ENCODE data around the gene FBXL16. TPM values are rescaled to one million over a fixed set of nuclear protein-coding genes. Genes with fewer than 3 reads are reported as not detected.

The FBXL16 gene
- total RNA-seq, 2 donors from 2014 or later = 8.8 TPM

DNA sequence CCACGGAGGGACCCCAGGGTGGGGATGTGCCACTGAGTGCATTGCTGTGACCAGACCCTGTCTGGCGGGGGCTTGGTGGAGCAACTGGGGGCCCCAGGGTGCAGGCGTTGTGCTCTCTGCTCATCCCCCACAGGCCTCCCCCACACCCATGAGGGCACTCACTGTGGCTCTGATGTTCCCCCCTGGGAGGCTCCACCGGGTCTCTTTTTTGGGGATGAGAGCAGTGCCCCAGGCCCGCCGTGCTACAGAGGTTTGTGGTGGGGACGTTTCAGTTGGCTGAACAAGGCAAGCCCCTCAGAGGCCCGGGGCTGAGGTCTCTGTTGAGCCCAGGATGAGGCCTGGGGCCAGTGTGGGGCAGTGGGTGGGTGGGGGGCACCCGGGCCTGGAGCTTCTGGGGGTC is 18.1 kb upstream of the FBXL16 start:
- no peak for ATAC-seq (replicated peaks in 1 of 2)

DNA sequence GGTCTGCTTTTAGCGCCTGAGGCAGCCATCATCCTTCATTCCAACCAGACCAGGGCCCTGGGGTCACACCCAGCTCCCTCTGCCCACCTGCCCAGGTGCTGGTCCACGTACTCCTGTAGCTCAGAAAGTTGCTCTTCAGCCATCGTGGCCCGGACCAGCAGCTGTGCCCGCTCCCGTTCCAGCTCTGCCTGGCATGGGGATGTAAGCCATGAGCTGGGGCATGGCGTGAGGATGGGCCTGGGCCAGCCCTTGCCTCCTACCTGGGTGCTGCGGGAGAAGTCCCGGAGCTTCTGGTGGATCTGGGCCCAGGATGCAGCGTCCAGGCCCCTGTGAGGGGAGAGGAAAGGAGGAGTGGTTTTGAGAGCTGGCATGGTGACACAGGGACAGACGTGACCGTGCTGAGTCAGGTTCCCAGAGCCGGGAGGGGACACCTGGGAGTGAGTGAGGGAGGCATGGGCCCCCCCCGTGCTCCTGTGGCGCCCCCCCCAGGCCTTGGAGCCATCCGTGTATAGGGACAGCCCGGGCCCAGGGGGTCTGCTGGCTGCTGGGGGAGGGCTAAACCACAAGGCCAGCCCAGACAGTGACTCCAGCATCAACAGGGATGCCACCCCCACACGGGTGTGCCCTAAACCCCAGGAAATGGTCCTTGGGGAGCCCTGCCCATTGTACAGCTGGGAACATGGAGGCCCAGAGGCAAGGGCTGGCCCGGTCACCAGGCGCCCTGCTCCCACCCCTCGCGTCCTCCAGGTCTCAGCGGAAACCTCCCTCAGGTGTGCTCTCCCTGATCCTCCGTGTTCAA is 17.4 kb upstream of the FBXL16 start:
- Mint-ChIP-seq H3K4me3 (peak overlapping the region; percentile 79 to 87), H3K36me3 (ENCODE audit: insufficient read depth in 2 of 2) (no peaks in the 10 kb centered on the region), H3K4me1 (ENCODE audit: low read depth) (peaks cover 24% of the 10 kb centered on the region), H3K27me3 (ENCODE audit: low read depth) (no peaks in the 10 kb centered on the region), H3K27ac (no peak overlapping the region), H3K9me3 (no peaks in the 10 kb centered on the region)
- ATAC-seq (replicated peaks in 1 of 2) (no peak), DNase-seq (no peak)

More for the DNA sequence above, 18.1 kb upstream of the FBXL16 start:
- H3K36me3 Mint-ChIP-seq (ENCODE audit: insufficient read depth in 2 of 2) = no peaks in the 10 kb centered on the region
- no peak overlapping the region for H3K27ac Mint-ChIP-seq
- no peaks in the 10 kb centered on the region for H3K27me3 Mint-ChIP-seq (ENCODE audit: low read depth)
- H3K9me3 Mint-ChIP-seq = no peaks in the 10 kb centered on the region
- no peak for DNase-seq
- H3K4me3 Mint-ChIP-seq = no peak overlapping the region
- peaks cover 22% of the 10 kb centered on the region for H3K4me1 Mint-ChIP-seq (ENCODE audit: low read depth)

DNA sequence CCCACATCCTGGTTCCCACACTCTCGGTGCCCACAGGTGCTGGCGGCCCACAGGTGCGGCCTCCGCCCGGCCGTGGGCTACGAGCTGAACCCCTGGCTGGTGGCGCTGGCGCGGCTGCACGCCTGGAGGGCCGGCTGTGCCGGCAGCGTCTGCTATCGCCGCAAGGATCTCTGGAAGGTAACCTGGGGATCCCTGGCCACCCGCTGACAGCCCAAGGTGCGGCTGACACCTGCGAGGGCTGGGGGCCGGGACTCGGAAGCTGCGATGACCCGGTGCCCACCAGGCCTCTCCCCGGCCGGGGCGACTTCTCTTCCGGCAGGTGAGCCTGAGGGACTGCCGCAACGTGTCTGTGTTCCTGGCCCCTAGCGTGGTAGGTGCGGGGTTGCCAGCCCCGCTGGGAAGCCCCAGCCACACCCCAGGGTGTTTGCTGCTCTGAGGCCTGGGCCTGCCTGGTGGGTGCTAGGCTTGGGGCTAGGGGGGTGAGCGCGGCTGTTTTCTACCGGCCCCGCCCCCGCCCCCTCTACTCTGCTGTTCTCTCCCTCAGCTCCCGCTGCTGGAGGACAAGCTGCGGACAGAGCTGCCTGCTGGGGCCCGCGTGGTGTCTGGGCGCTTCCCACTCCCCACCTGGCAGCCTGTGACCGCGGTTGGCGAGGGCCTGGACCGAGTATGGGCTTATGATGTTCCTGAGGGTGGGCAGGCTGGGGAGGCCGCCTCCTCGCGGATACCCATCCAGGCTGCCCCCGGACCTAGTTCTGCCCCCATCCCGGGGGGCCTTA is 16.4 kb upstream of the FBXL16 start:
- peak in 1 of 2 donors; percentile 4 for ATAC-seq (replicated peaks in 1 of 2)
- no peak overlapping the region for H3K27ac Mint-ChIP-seq

DNA sequence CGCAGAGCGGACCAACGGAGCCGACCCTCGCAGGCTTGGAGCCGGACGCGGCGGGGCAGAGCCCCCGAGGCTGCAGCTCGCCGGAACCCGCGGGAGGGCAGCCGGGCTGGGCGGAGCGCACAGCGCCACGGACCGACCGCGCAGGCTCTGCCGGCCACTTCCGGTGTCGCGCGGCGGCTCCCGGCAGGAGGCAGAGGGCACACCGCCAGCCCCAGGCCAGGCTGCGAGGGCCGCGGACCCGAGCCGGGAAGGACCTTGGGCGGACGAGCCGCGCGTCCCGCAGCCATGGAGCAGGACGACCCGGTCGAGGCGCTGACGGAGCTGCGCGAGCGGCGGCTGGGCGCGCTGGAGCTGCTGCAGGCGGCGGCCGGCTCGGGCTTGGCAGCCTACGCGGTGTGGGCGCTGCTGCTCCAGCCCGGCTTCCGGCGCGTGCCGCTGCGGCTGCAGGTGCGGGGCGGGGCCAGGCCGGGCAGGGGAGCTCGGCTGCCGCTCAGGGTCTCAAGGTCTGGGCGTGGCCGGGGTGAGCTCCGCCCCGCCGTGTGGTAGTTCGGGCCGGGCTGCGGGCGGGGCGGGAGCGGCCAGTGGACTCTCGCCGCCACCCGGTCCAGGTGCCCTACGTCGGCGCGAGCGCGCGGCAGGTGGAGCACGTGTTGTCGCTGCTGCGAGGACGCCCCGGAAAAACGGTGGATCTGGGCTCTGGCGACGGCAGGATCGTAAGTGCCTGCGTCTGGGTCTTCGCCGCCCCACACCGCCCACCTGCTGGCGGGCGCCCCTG is 15.6 kb upstream of the FBXL16 start, which contains the start of gene ANTKMT:
TSS of gene ANTKMT (plus strand) at position 157 of the 775 bp plus-strand sequence. CDS start at position 286, 129 bp downstream.
- DNase-seq (peak; percentile 87), ATAC-seq (replicated peaks in 1 of 2) (peak; percentile 82 to 83)
- Mint-ChIP-seq H3K4me1 (ENCODE audit: low read depth) (peaks cover 29% of the 10 kb centered on the region), H3K27me3 (ENCODE audit: low read depth) (no peaks in the 10 kb centered on the region), H3K36me3 (ENCODE audit: insufficient read depth in 2 of 2) (no peaks in the 10 kb centered on the region), H3K27ac (no peak within 1 kb of the TSS), H3K4me3 (peak within 1 kb of the TSS; percentile 87 to 91), H3K9me3 (no peaks in the 10 kb centered on the region)

More for the DNA sequence above, 16.4 kb upstream of the FBXL16 start:
- H3K4me1 Mint-ChIP-seq (ENCODE audit: low read depth) = peaks cover 24% of the 10 kb centered on the region
- peak in 1 of 2 donors; percentile 36 for DNase-seq
- peak overlapping the region; percentile 79 to 87 for H3K4me3 Mint-ChIP-seq
- H3K36me3 Mint-ChIP-seq (ENCODE audit: insufficient read depth in 2 of 2) = no peaks in the 10 kb centered on the region
- H3K9me3 Mint-ChIP-seq = no peaks in the 10 kb centered on the region
- no peaks in the 10 kb centered on the region for H3K27me3 Mint-ChIP-seq (ENCODE audit: low read depth)

DNA sequence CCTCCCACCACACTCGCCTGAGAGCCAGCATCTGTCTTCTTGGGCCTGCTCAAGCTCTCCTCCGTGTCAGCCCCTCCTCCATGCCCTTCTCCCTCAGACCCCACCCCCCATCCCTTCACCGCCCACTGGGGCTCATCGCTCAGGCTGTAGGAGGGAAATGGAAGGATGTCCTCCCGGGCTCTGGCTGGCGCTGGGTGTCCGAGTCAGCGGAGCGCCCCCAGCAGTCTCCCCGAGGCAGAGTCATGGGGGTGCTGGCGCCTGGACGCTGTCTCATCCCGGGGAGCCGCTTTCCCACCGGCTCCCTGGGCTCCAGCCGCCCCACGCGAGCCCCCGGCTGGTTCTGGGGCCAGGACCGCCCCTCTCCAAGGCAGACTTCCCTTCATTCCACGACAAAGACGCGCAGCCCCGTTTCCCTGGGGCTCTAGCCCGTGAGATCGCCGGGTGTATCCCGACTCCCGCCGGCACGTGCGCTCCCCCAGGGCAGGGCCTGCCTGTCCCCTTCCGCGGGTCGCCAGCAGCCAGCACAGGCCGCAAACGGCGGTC is 14.9 kb upstream of the FBXL16 start:
- no peaks in the 10 kb centered on the region for H3K36me3 Mint-ChIP-seq (ENCODE audit: insufficient read depth in 2 of 2)
- H3K27me3 Mint-ChIP-seq (ENCODE audit: low read depth) = no peaks in the 10 kb centered on the region
- peak; percentile 41 to 49 for DNase-seq

DNA sequence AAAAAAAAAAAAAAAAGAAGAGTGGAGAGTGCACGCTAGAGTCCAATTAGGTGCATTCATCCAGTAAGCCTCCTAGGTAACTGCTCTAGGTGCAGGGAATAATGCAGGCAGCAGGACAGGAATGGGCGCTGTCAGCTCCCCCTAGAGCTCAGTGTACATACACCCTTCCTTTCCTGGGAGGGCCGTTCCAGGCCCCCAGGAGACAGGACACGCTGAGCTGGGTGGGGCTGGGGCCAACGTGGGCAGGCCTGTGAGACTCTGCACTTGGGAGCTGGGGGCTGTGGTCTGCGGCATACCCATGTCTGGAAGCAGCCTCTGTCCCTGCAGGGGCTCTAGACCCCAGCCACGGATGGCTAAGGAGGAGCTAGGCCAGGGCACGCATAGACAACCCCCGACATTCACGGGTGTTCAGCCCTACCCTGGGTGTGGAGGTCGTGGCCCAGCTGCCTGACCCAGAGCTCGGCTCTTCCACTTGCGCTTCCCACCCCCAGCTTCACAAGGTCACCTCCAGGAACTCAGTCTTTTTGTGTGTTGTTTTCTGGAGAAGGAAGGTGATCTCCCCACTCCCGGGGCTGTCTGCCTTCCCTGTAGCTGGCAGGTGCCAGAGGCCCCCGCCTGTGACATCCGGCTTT is 14.3 kb upstream of the FBXL16 start:
- ATAC-seq (replicated peaks in 1 of 2) (no peak), DNase-seq (no peak)
- Mint-ChIP-seq H3K4me1 (ENCODE audit: low read depth) (peaks cover 29% of the 10 kb centered on the region), H3K27me3 (ENCODE audit: low read depth) (no peaks in the 10 kb centered on the region), H3K36me3 (ENCODE audit: insufficient read depth in 2 of 2) (no peaks in the 10 kb centered on the region), H3K9me3 (no peaks in the 10 kb centered on the region), H3K4me3 (peak overlapping the region; percentile 87 to 91), H3K27ac (no peak overlapping the region)

More for the DNA sequence above, 14.9 kb upstream of the FBXL16 start:
- ATAC-seq (replicated peaks in 1 of 2) = peak; percentile 17 to 27
- Mint-ChIP-seq H3K4me3 (peak overlapping the region; percentile 87 to 91), H3K27ac (no peak overlapping the region), H3K4me1 (ENCODE audit: low read depth) (peaks cover 29% of the 10 kb centered on the region), H3K9me3 (no peaks in the 10 kb centered on the region)

DNA sequence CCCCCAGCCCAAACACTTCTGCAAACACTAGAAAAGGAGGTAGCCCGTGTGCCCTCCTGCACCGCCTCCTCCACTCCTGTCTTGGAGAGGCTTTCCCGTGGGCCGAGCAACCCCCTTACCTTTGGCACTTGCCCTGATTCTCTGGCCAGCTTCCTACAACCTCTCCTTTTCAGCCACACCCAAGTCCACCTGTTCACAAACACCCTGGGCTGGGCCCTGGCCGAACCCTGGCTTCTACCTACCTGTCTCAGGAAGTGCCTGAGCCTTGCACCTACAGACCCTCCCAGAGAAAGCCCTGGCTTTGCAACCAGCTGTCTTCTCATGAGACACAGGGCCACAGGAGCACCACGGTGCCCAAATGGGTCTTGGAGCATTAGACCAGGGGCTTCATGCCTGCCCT is 13.3 kb upstream of the FBXL16 start:
- H3K4me3 Mint-ChIP-seq = peak overlapping the region; percentile 87 to 91
- H3K36me3 Mint-ChIP-seq (ENCODE audit: insufficient read depth in 2 of 2) = no peaks in the 10 kb centered on the region
- peaks cover 29% of the 10 kb centered on the region for H3K4me1 Mint-ChIP-seq (ENCODE audit: low read depth)
- H3K27me3 Mint-ChIP-seq (ENCODE audit: low read depth) = no peaks in the 10 kb centered on the region
- no peaks in the 10 kb centered on the region for H3K9me3 Mint-ChIP-seq
- no peak overlapping the region for H3K27ac Mint-ChIP-seq
- DNase-seq (no peak), ATAC-seq (replicated peaks in 1 of 2) (no peak)

DNA sequence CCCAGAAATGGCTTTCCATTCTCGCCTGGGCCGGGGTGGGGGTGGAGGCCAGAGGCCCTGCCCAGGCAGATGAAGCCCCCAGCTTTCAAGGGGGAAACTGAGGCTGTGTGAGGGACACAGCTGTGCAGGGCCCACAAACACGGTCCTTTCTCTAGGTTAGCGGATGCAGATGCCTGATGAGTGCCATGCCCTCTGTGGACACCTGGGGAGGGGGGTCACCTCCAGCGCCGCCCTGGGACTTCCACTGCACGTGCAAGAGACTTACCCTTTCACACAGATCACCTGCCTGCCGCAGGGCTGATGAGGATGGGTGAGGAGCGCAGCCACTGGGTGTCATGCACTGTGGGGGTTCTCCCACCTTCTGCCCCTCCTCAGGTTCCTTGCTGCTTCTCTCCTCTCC is 12.8 kb upstream of the FBXL16 start:
- H3K27ac Mint-ChIP-seq = no peak overlapping the region
- H3K27me3 Mint-ChIP-seq (ENCODE audit: low read depth) = no peaks in the 10 kb centered on the region
- H3K4me1 Mint-ChIP-seq (ENCODE audit: low read depth) = peaks cover 29% of the 10 kb centered on the region
- DNase-seq (no peak), ATAC-seq (replicated peaks in 1 of 2) (no peak)
- no peaks in the 10 kb centered on the region for H3K9me3 Mint-ChIP-seq
- no peaks in the 10 kb centered on the region for H3K36me3 Mint-ChIP-seq (ENCODE audit: insufficient read depth in 2 of 2)
- H3K4me3 Mint-ChIP-seq = no peak overlapping the region

DNA sequence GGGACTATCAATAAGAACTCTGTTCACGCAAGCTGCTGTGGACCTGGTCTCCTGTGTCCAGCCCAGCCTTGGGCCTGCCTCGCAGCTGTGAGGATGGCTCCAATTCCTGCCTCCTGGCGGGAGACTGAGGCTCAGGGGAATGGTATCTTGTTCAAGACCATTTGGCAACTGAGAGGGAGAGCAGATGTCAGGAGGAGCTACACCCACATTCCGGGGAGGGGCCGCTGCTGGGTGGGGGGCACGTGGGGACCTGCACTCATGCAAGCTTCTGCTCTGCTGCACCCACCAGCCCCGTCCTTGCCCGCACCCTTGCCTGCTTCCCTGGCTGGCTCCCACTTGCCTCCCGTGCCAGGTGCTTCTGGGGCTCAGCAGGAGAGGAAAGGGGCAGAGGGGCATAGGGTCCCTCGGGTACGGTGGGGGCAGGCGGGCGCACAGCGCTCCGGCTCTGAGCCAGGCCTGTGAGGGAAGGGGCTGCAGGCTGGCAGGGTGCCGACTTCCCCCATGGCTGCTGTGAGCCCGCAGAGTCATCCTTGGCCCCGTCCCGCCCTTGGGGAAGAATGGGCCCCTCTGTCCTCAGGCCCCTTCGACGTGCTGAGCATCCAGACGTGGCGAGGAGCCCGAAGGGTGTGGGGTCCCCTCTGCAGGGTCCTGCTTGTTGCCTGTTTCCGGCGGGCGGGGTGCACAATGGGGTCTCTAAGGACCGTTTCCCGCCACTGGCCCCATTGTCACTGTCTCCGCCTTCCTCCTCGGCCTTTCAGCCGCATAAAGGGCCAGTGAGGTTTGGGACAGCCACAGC is 12.0 kb upstream of the FBXL16 start:
- H3K4me3 Mint-ChIP-seq = no peak overlapping the region
- peaks cover 28% of the 10 kb centered on the region for H3K4me1 Mint-ChIP-seq (ENCODE audit: low read depth)
- no peak overlapping the region for H3K27ac Mint-ChIP-seq
- H3K36me3 Mint-ChIP-seq (ENCODE audit: insufficient read depth in 2 of 2) = no peaks in the 10 kb centered on the region
- DNase-seq (no peak), ATAC-seq (replicated peaks in 1 of 2) (no peak)
- no peaks in the 10 kb centered on the region for H3K9me3 Mint-ChIP-seq
- peaks cover 4% of the 10 kb centered on the region for H3K27me3 Mint-ChIP-seq (ENCODE audit: low read depth)

DNA sequence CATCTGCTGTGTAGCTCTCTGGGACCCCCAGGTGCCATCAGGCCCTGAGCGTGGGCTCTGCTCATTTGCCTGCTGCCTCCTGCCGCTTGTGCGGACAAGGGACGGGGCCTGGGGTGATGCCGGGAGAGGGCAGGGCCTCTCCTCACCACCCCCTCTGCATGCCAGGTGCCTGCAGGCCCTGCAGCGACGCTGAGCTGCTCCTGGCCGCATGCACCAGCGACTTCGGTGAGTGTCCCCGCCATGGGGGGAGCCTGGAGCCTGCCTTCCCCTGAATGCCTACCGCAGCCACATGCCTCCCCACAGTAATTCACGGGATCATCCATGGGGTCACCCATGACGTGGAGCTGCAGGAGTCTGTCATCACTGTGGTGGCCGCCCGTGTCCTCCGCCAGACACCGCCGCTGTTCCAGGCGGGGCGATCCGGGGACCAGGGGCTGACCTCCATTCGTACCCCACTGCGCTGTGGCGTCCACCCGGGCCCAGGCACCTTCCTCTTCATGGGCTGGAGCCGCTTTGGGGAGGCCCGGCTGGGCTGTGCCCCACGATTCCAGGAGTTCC is 11.2 kb upstream of the FBXL16 start:
- DNase-seq (no peak), ATAC-seq (replicated peaks in 1 of 2) (no peak)
- no peaks in the 10 kb centered on the region for H3K9me3 Mint-ChIP-seq
- H3K4me3 Mint-ChIP-seq = peak overlapping the region; percentile 17 to 70
- peaks cover 7% of the 10 kb centered on the region for H3K27me3 Mint-ChIP-seq (ENCODE audit: low read depth)
- peaks cover 28% of the 10 kb centered on the region for H3K4me1 Mint-ChIP-seq (ENCODE audit: low read depth)
- H3K27ac Mint-ChIP-seq = no peak overlapping the region
- H3K36me3 Mint-ChIP-seq (ENCODE audit: insufficient read depth in 2 of 2) = no peaks in the 10 kb centered on the region

DNA sequence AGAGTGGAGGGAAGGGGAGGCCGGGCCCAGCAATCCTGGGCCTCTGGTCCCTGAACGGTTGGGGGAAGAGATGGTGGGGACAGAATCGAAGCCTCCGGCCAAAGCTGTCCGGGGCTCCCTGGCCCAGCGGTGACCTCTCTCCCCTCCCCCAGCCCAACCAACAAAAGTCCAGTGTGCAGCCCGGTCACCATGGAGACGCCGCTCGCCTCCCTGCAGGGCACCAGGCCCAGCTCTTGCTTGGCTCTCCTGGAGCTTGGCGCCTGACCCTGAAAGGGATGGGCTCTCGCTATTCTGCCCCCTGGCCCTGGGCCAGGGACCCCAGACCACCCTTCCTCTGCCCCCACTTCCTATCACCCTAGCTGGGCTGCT is 10.6 kb upstream of the FBXL16 start:
- H3K36me3 Mint-ChIP-seq (ENCODE audit: insufficient read depth in 2 of 2) = no peaks in the 10 kb centered on the region
- H3K4me3 Mint-ChIP-seq = peak overlapping the region; percentile 65 to 70
- no peak for ATAC-seq (replicated peaks in 1 of 2)
- H3K4me1 Mint-ChIP-seq (ENCODE audit: low read depth) = peaks cover 28% of the 10 kb centered on the region
- H3K27ac Mint-ChIP-seq = no peak overlapping the region
- no peaks in the 10 kb centered on the region for H3K9me3 Mint-ChIP-seq
- H3K27me3 Mint-ChIP-seq (ENCODE audit: low read depth) = peaks cover 7% of the 10 kb centered on the region
- DNase-seq = no peak

Data from activated T-cell treated with anti-CD3 and anti-CD28 coated beads, Interleukin-2, amount 50 U/mL, for 72 hours (primary cell).